ENCODE measurements around the gene ANAPC7. TPM values are rescaled to one million over a fixed set of nuclear protein-coding genes. Genes with fewer than 3 reads are reported as not detected.

Gene ANAPC7
- total and polyA plus RNA-seq, 9 of the 15 experiments (the other 6 are each of a cell fraction or from before 2014, with no cell fraction given), result 46.7 to 158 (median 109) TPM

- TF ChIP-seq JUND (IDR thresholded peaks at IDR 0.05; ENCODE audit: borderline replicate concordance, low read depth, low read length) (peak; percentile 95), JUND (tag; IDR thresholded peaks at IDR 0.05; ENCODE audit: borderline replicate concordance, low read depth, low read length) (peak; percentile 98), CGGBP1 (CRISPR knock-in tag; IDR thresholded peaks at IDR 0.05) (no peak), POLR2A (conservative IDR thresholded peaks at IDR 0.05) (no peak), NRF1 (conservative IDR thresholded peaks at IDR 0.05 in 1 of 2, IDR thresholded peaks at IDR 0.05 in 1 of 2) (no peak), ZFP1 (CRISPR knock-in tag; IDR thresholded peaks at IDR 0.05) (no peak), PHTF2 (CRISPR knock-in tag; IDR thresholded peaks at IDR 0.05) (no peak), ARID2 (IDR thresholded peaks at IDR 0.05) (no peak), PYGO2 (tag; IDR thresholded peaks at IDR 0.05) (no peak), ZBTB49 (CRISPR knock-in tag; IDR thresholded peaks at IDR 0.05; ENCODE audit: borderline replicate concordance) (no peak), ZNF311 (CRISPR knock-in tag; IDR thresholded peaks at IDR 0.05) (peak; percentile 90), HLTF (IDR thresholded peaks at IDR 0.05) (no peak), RB1 (IDR thresholded peaks at IDR 0.05; ENCODE audit: low read depth) (no peak), ZNF23 (CRISPR knock-in tag; IDR thresholded peaks at IDR 0.05) (no peak), ZFPM2 (CRISPR knock-in tag; IDR thresholded peaks at IDR 0.05) (0 out of 2 replicates have a peak, but pooled peaks have one; percentile 25), ZKSCAN8 (CRISPR knock-in tag; IDR thresholded peaks at IDR 0.05) (peak; percentile 83; the same call in 1 of the 2 replicates), ZNF174 (CRISPR knock-in tag; IDR thresholded peaks at IDR 0.05) (no peak), PCBP1 (IDR thresholded peaks at IDR 0.05; ENCODE audit: low read depth, low read length, poor library complexity, severe bottlenecking) (no peak), ZNF445 (CRISPR knock-in tag; IDR thresholded peaks at IDR 0.05; ENCODE audit: low read depth) (no peak), ATF3 (IDR thresholded peaks at IDR 0.05) (peak; percentile 96), ATF3 (CRISPR knock-in tag; conservative IDR thresholded peaks at IDR 0.05) (peak; percentile 94)
- TF ChIP-seq, protein P1, sequence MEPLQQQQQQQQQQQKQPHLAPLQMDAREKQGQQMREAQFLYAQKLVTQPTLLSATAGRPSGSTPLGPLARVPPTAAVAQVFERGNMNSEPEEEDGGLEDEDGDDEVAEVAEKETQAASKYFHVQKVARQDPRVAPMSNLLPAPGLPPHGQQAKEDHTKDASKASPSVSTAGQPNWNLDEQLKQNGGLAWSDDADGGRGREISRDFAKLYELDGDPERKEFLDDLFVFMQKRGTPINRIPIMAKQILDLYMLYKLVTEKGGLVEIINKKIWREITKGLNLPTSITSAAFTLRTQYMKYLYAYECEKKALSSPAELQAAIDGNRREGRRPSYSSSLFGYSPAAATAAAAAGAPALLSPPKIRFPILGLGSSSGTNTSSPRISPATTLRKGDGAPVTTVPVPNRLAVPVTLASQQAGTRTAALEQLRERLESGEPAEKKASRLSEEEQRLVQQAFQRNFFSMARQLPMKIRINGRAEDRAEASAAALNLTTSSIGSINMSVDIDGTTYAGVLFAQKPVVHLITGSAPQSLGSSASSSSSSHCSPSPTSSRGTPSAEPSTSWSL (CRISPR knock-in tag; IDR thresholded peaks at IDR 0.05; ENCODE audit: borderline replicate concordance), result no peak
- TF ChIP-seq, protein P2, sequence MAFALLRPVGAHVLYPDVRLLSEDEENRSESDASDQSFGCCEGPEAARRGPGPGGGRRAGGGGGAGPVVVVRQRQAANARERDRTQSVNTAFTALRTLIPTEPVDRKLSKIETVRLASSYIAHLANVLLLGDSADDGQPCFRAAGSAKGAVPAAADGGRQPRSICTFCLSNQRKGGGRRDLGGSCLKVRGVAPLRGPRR (CRISPR knock-in tag; IDR thresholded peaks at IDR 0.05), result no peak
These were observed 49.2 kb downstream of the ANAPC7 start (continued) for GRCh38 chr12:110354172-110354780.
